SK-N-SH treated with all-trans-retinoic acid at 6 μM for 48 hours (cell line): ENCODE measurements around the gene CNST.

Source experiments
- ARNTL ChIP-seq: fragments of 450-650 bp; formaldehyde crosslinking; IDR thresholded peaks from 2 replicates; pipeline ENCODE4 v1.5.0; 2020; ENCODE audit warnings: low read depth, mild to moderate bottlenecking, moderate library complexity, borderline replicate concordance
- ESRRG ChIP-seq: fragments of 250-450 bp; sonication (Bioruptor Pico); IDR thresholded peaks from 2 replicates; pipeline ENCODE4 v1.6.1; 2021; ENCODE audit warnings: mild to moderate bottlenecking
- PATZ1 ChIP-seq: fragments of 250-450 bp; sonication (Bioruptor Pico); IDR thresholded peaks from 2 replicates; pipeline ENCODE4 v1.8.0; 2020; ENCODE audit warnings: mild to moderate bottlenecking, moderate library complexity, borderline replicate concordance
- SNAI2 ChIP-seq: fragments of 250-450 bp; sonication (Bioruptor Pico); IDR thresholded peaks from 2 replicates; pipeline ENCODE4 v1.5.0; 2020; ENCODE audit warnings: mild to moderate bottlenecking, moderate library complexity
- TCF4 ChIP-seq: fragments of 250-450 bp; sonication (Bioruptor Pico); IDR thresholded peaks from 2 replicates; pipeline ENCODE4 v1.8.0; 2021; ENCODE audit warnings: mild to moderate bottlenecking, moderate library complexity, borderline replicate concordance
- TOX ChIP-seq: fragments of 250-450 bp; sonication (Bioruptor Pico); IDR thresholded peaks from 2 replicates; pipeline ENCODE4 v1.8.0; 2021; ENCODE audit warnings: mild to moderate bottlenecking, moderate library complexity, borderline replicate concordance
- ZFP30 ChIP-seq: fragments of 450-650 bp; formaldehyde crosslinking; IDR thresholded peaks from 2 replicates; pipeline ENCODE4 v1.5.0; 2022; ENCODE audit warnings: mild to moderate bottlenecking, moderate library complexity
- ZNF565 ChIP-seq: fragments of 450-650 bp; formaldehyde crosslinking; conservative IDR thresholded peaks from 2 replicates; pipeline ENCODE4 v1.5.0; 2020; ENCODE audit warnings: low read depth, mild to moderate bottlenecking, moderate library complexity
- ZNF8 ChIP-seq: fragments of 450-650 bp; formaldehyde crosslinking; IDR thresholded peaks from 2 replicates; pipeline ENCODE4 v1.5.0; 2020; ENCODE audit warnings: mild to moderate bottlenecking, moderate library complexity

- TF ChIP-seq TCF4 (no peak), ARNTL (CRISPR knock-in tag) (no peak), ZFP30 (CRISPR knock-in tag) (no peak), PATZ1 (no peak), ZNF8 (no peak), ZNF565 (CRISPR knock-in tag) (no peak), TOX (no peak), ESRRG (no peak), SNAI2 (CRISPR knock-in tag) (no peak)
These were observed 141.9 kb downstream of the CNST start for GRCh38 chr1:246708166-246708565.
